GM12878 (cell line): ENCODE data around the gene SLC12A7. TPM values are rescaled to one million over a fixed set of nuclear protein-coding genes. Genes with fewer than 3 reads are reported as not detected.

ENCODE experiments used
- ATAC-seq: fragments of 200-7000 bp; cut with Tn5 transposase; 3 replicates; pipeline ENCODE4 v1.9.1; 2020; ENCODE audit warnings: mild to moderate bottlenecking, moderate library complexity
- BruUV-seq: library from RNA; stranded (reverse); fragments of 400-500 nt; replicated peaks from 2 replicates; lab custom pipeline; 2021; lab: Mats Ljungman, UMichigan
- CTCF ChIA-PET: fragments of 300-600 bp; sonication (Branson Sonifier 250); formaldehyde crosslinking; extraction: SDS; loops from one replicate; lab custom pipeline; 2021; ENCODE audit warnings: inconsistent platforms; lab: Yijun Ruan, JAX
- POLR2A ChIA-PET: fragments of 350-600 bp; formaldehyde crosslinking; extraction: SDS; loops from one replicate; lab custom pipeline; 2021; ENCODE audit warnings: inconsistent platforms; lab: Charles Lee
- RAD21 ChIA-PET: fragments of 300-600 bp; sonication (Branson Sonifier 250); formaldehyde crosslinking; loops from one replicate; lab custom pipeline; 2023; ENCODE audit warnings: antibody characterized with exemption; ENCODE audit not compliant: unreplicated experiment; lab: Charles Lee
- SMC1A ChIA-PET: fragments of 300-600 bp; sonication (Branson Sonifier 250); formaldehyde crosslinking; loops from one replicate; lab custom pipeline; 2023; ENCODE audit not compliant: unreplicated experiment, uncharacterized antibody; lab: Charles Lee
- DNase-seq: peaks from one replicate; pipeline ENCODE4 v3.0.0-alpha.2; 2011; ENCODE audit warnings: low read depth, low spot score
- FAIRE-seq: peaks from 3 replicates; lab custom pipeline; 2011; peaks lifted over from hg19 to GRCh38; lab: Jason Lieb, UNC
- H2AFZ ChIP-seq: 2 replicates; pipeline ENCODE4 v1.6.0; 2011; ENCODE audit warnings: low read depth, low read length, control low read depth; ENCODE audit not compliant: control insufficient read depth
- H3K27ac ChIP-seq: 2 replicates; pipeline ENCODE4 v1.5.1; 2011; ENCODE audit warnings: control low read depth; ENCODE audit not compliant: control insufficient read depth, insufficient read depth
- H3K27me3 ChIP-seq, 2 experiments: replicated peaks in 1 of 2; 2 replicates each; pipeline versions ENCODE4 v1.6.0 to v1.6.1; 2011; ENCODE audit warnings: low read length in 1 of 2; ENCODE audit not compliant: control insufficient read depth in 2 of 2, insufficient read depth in 2 of 2
- H3K36me3 ChIP-seq, 2 experiments: 2 replicates each; pipeline ENCODE4 v1.5.1; 2011; ENCODE audit warnings: low read length in 1 of 2; ENCODE audit not compliant: control insufficient read depth in 2 of 2, insufficient read depth in 2 of 2
- H3K4me1 ChIP-seq: 2 replicates; pipeline ENCODE4 v1.6.1; 2011; ENCODE audit warnings: mild to moderate bottlenecking, low read length, moderate library complexity, mixed read lengths; ENCODE audit not compliant: control insufficient read depth, insufficient read depth
- H3K4me2 ChIP-seq: 2 replicates; pipeline ENCODE4 v1.6.0; 2011; ENCODE audit warnings: control low read depth; ENCODE audit not compliant: control insufficient read depth, insufficient read depth
- H3K4me3 ChIP-seq: fragments of 200-600 bp; sonication (generic); 2 replicates; pipeline ENCODE4 v1.5.1; 2016
- H3K79me2 ChIP-seq: 2 replicates; pipeline ENCODE4 v1.6.0; 2011; ENCODE audit warnings: low read length; ENCODE audit not compliant: control insufficient read depth, insufficient read depth
- H3K9ac ChIP-seq: 2 replicates; pipeline ENCODE4 v1.8.0; 2011; ENCODE audit warnings: low read length, control low read depth, mixed read lengths; ENCODE audit not compliant: control insufficient read depth, insufficient read depth
- H3K9me3 ChIP-seq: replicated peaks from 3 replicates; pipeline ENCODE4 v1.5.1; 2011; ENCODE audit warnings: mild to moderate bottlenecking, low read length; ENCODE audit not compliant: control insufficient read depth, insufficient read depth
- H4K20me1 ChIP-seq: 2 replicates; pipeline ENCODE4 v1.6.0; 2011; ENCODE audit not compliant: control insufficient read depth, insufficient read depth
- HCFC1 ChIP-seq: fragments of 150-350 bp; IDR thresholded peaks from 2 replicates; pipeline ENCODE4 v1.6.1; 2014; ENCODE audit warnings: low read length
- KDM1A ChIP-seq: fragments of 200-600 bp; sonication (generic); IDR thresholded peaks from 2 replicates; pipeline ENCODE4 v1.6.1; 2016; ENCODE audit warnings: borderline replicate concordance
- MTA2 ChIP-seq: fragments of 450-650 bp; IDR thresholded peaks from 2 replicates; pipeline ENCODE4 v1.6.1; 2016; ENCODE audit warnings: low read depth, mild to moderate bottlenecking, moderate library complexity
- NBN ChIP-seq: fragments of 450-650 bp; IDR thresholded peaks from 2 replicates; pipeline ENCODE4 v1.6.1; 2016
- NFIC ChIP-seq: IDR thresholded peaks from 2 replicates; pipeline ENCODE4 v1.6.1; 2012; ENCODE audit warnings: low read depth, mild to moderate bottlenecking, inconsistent platforms, low read length, moderate library complexity
- PKNOX1 ChIP-seq: fragments of 450-650 bp; IDR thresholded peaks from 2 replicates; pipeline ENCODE4 v1.6.1; 2016; ENCODE audit warnings: mild to moderate bottlenecking
- RBBP5 ChIP-seq: fragments of 200-600 bp; sonication (generic); conservative IDR thresholded peaks from 2 replicates; pipeline ENCODE4 v1.6.1; 2016
- RFX5 ChIP-seq: IDR thresholded peaks from 2 replicates; pipeline ENCODE4 v1.6.1; 2011; ENCODE audit warnings: low read depth, low read length, improper control_type of control experiment
- SREBF1 ChIP-seq: IDR thresholded peaks from 2 replicates; pipeline ENCODE4 v1.6.1; 2012; ENCODE audit warnings: mild to moderate bottlenecking, low read length
- TBL1XR1 ChIP-seq: IDR thresholded peaks from 2 replicates; pipeline ENCODE4 v1.6.1; 2012; ENCODE audit warnings: low read depth, low read length, improper control_type of control experiment
- USF1 ChIP-seq: IDR thresholded peaks from 2 replicates; pipeline ENCODE4 v1.6.1; 2011; ENCODE audit warnings: borderline replicate concordance, low read depth, mild to moderate bottlenecking, moderate library complexity, mixed read lengths, low read length; ENCODE audit not compliant: insufficient read depth; ENCODE audit errors: extremely low read length
- YBX1 ChIP-seq: fragments of 450-650 bp; IDR thresholded peaks from 2 replicates; pipeline ENCODE4 v1.6.1; 2016; ENCODE audit warnings: antibody characterized with exemption
- ZBTB33 ChIP-seq: fragments of 450-650 bp; IDR thresholded peaks from 2 replicates; pipeline ENCODE4 v1.6.1; 2017; ENCODE audit warnings: mild to moderate bottlenecking
- ZNF207 ChIP-seq: fragments of 450-650 bp; IDR thresholded peaks from 2 replicates; pipeline ENCODE4 v1.6.1; 2014; ENCODE audit warnings: antibody characterized with exemption, mild to moderate bottlenecking, borderline replicate concordance
- WGBS: methylation state at CpG from one replicate; pipeline ENCODE4 v1.1.6; 2016; ENCODE audit warnings: low lambda C conversion rate; ENCODE audit not compliant: insufficient replicate concordance, insufficient coverage; ENCODE audit errors: missing lambda C conversion rate; 5-methylcytosine and 5-hydroxymethylcytosine counted together
- in situ Hi-C: fragments of 300-500 bp; cut with MboI; formaldehyde crosslinking; loops from 9 replicates; pipeline ENCODE4 v1.14.3; 2018; ENCODE audit warnings: mixed read lengths
- intact Hi-C: fragments of 100-400 bp; cut with micrococcal nuclease; formaldehyde crosslinking; loops from one replicate; pipeline ENCODE4 v1.14.2; 2022; ENCODE audit not compliant: unreplicated experiment
- polyA plus RNA-seq, 11 experiments: library from polyadenylated mRNA; depleted of rRNA in 4 of 11; unstranded in 6 of 11; stranded (reverse) in 5 of 11; fragments of >200 nt; fragmentation: Nextera tagmentation in 4 of 11; fragmentation: Illumina TruSeq in 1 of 11; extraction: Ambion mirVana in 4 of 11; extraction: Trizol in 1 of 11; gene quantifications; 1 replicate in 1 of 11; 2 replicates in 10 of 11; pipeline versions ENCODE4 v1.2.1 to v1.2.3, GENCODE V29; 2011 to 2016; ENCODE audit warnings: inconsistent platforms in 2 of 11, missing spikeins in 2 of 11, low read depth in 1 of 11
- total RNA-seq, 4 experiments: library from RNA; depleted of rRNA in 3 of 4; stranded (reverse); fragments of >200 nt in 3 of 4; fragmentation: Illumina TruSeq in 1 of 4; extraction: Trizol in 1 of 4; gene quantifications; 2 replicates each; pipeline versions ENCODE4 v1.2.1 to v1.2.3, GENCODE V29; 2013 to 2021

SLC12A7 gene
- total and polyA plus RNA-seq, 10 of the 15 experiments (the other 5 are each of a cell fraction or from before 2014, with no cell fraction given): 0.10 to 10.0 (median 2.9) TPM

GRCh38 chr5:1113805-1114586 is 2.1 kb upstream of the SLC12A7 start (continued):
- TF ChIP-seq TBL1XR1 (no peak), USF1 (no peak)

- ChIA-PET CTCF (interaction anchor here (1.0 kb wide), 1 partner anchor 18 kb away, joined by 3 read pairs; no protein-coding TSS in a partner anchor), RAD21 (interaction anchor here (0.9 to 1.1 kb wide), 2 partner anchors 20 to 25 kb away, joined by 3 to 4 read pairs; no protein-coding TSS in a partner anchor), POLR2A (interaction anchor here (1.0 kb wide), 1 partner anchor 378 kb away, joined by 3 read pairs; no protein-coding TSS in a partner anchor), SMC1A (interaction anchor here (2.2 kb wide), 1 partner anchor 20 kb away, joined by 9 read pairs; no protein-coding TSS in a partner anchor)
- Histone ChIP-seq H3K9ac (no peak overlapping the region), H3K4me3 (no peak overlapping the region), H4K20me1 (no peaks in the 10 kb centered on the region), H3K27ac (no peak overlapping the region), H3K79me2 (peaks cover 2% of the 10 kb centered on the region; the same call in 1 of the 2 replicates), H2AFZ (no peak overlapping the region), H3K4me2 (no peak overlapping the region), H3K9me3 (no peaks in the 10 kb centered on the region), H3K36me3 (no peaks in the 10 kb centered on the region), H3K4me1 (no peaks in the 10 kb centered on the region), H3K27me3 (peaks cover 0 to 3% of the 10 kb centered on the region in 2 experiments)
- BruUV-seq: no TSS peak
- TF ChIP-seq HCFC1 (no peak), ZNF207 (no peak), ZBTB33 (no peak), YBX1 (no peak), RBBP5 (no peak), NFIC (no peak), RFX5 (no peak), MTA2 (no peak), PKNOX1 (no peak), SREBF1 (no peak), KDM1A (no peak), NBN (no peak)
- FAIRE-seq (no peak), DNase-seq (no peak), ATAC-seq (no peak)
- intact Hi-C loops (no loop called here), in situ Hi-C loops (no loop called here)
- WGBS: 43% methylated on average over 5 of the region's 5 CpGs
These were observed 1.4 kb upstream of the SLC12A7 start for GRCh38 chr5:1113332-1113690.
